Bronchial epithelial cell (primary cell): ENCODE data around the gene HSPA12B. TPM values are rescaled to one million over a fixed set of nuclear protein-coding genes. Genes with fewer than 3 reads are reported as not detected.

Experiments used
- DNase-seq: peaks from one replicate; pipeline ENCODE4 v3.0.0-alpha.2; 2010; ENCODE audit warnings: low read depth
- FAIRE-seq: peaks from 2 replicates; lab custom pipeline; 2011; peaks lifted over from hg19 to GRCh38; lab: Jason Lieb, UNC
- H3K27me3 ChIP-seq: 2 replicates; pipeline ENCODE4 v1.5.1; 2011; ENCODE audit warnings: low read length; ENCODE audit not compliant: control insufficient read depth, insufficient read depth
- H3K36me3 ChIP-seq: 2 replicates; pipeline ENCODE4 v1.5.1; 2011; ENCODE audit warnings: low read length; ENCODE audit not compliant: control insufficient read depth, insufficient read depth
- H3K4me3 ChIP-seq: 2 replicates; pipeline ENCODE4 v1.5.1; 2011; ENCODE audit warnings: mild to moderate bottlenecking, low read depth, low read length, control low read depth
- total RNA-seq: library from RNA; depleted of rRNA; stranded (reverse); fragments of >200 nt; gene quantifications from 2 replicates; pipeline ENCODE4 v1.2.1, GENCODE V29; 2014
- TF ChIP-seq, protein P1 (sequence below): IDR thresholded peaks from 2 replicates; pipeline ENCODE4 v1.5.1; 2011; ENCODE audit warnings: mild to moderate bottlenecking, moderate library complexity, low read length, control low read depth, inconsistent platforms; ENCODE audit not compliant: insufficient read depth, severe bottlenecking

The HSPA12B gene
- total RNA-seq, 1 donor from 2014 or later: not detected

GRCh38 chr20:3696200-3696599 is 36.3 kb upstream of the HSPA12B start:
- DNase-seq (no peak), FAIRE-seq (no peak)
- Histone ChIP-seq H3K36me3 (no peaks in the 10 kb centered on the region), H3K27me3 (no peaks in the 10 kb centered on the region), H3K4me3 (no peak overlapping the region)
- TF ChIP-seq, protein P1, sequence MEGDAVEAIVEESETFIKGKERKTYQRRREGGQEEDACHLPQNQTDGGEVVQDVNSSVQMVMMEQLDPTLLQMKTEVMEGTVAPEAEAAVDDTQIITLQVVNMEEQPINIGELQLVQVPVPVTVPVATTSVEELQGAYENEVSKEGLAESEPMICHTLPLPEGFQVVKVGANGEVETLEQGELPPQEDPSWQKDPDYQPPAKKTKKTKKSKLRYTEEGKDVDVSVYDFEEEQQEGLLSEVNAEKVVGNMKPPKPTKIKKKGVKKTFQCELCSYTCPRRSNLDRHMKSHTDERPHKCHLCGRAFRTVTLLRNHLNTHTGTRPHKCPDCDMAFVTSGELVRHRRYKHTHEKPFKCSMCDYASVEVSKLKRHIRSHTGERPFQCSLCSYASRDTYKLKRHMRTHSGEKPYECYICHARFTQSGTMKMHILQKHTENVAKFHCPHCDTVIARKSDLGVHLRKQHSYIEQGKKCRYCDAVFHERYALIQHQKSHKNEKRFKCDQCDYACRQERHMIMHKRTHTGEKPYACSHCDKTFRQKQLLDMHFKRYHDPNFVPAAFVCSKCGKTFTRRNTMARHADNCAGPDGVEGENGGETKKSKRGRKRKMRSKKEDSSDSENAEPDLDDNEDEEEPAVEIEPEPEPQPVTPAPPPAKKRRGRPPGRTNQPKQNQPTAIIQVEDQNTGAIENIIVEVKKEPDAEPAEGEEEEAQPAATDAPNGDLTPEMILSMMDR: peak; percentile 15

DNA sequence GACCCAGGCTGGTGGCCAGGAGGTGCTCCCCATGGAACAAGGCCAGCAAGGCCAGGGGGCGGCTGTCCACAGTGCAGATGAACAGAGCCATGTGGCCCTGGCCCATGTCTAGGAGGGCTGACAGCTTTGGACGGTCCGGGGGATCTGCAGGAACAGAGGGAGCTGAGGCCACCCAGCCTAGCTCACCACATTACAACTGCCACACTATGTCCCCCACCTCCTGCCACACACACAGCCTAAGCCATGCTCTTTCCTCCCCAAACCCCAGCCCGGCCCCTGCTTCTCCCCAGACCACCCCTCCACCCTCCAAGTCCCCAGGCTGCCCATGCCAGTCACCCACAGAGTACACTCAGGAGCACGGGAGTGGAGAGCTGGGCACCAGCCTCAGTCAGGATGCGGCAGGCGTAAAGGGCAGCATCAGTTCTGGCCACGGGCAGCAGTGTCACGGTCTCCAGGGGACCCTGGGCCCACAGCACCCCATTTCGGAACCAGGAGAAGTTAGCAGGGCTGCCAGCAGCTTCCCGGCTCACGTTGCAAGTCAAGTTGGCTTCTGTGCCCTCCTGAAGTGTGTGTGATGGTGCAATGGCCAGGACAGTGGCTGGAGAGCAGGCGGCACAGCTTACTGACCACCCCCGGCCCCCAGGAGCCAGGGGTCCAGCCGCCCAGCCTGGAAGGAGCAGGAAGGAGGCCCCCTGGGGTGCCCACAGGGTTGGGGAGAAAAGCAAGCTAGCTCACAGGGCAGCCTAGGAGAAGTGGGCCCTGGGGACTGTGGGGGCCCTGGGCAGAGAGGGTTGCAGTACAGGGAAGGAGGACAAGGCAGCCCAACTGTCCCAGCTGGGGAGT is 35.5 kb upstream of the HSPA12B start:
- Histone ChIP-seq H3K27me3 (no peaks in the 10 kb centered on the region), H3K4me3 (no peak overlapping the region), H3K36me3 (no peaks in the 10 kb centered on the region)
- DNase-seq (no peak), FAIRE-seq (no peak)
- TF ChIP-seq, protein P1: no peak

DNA sequence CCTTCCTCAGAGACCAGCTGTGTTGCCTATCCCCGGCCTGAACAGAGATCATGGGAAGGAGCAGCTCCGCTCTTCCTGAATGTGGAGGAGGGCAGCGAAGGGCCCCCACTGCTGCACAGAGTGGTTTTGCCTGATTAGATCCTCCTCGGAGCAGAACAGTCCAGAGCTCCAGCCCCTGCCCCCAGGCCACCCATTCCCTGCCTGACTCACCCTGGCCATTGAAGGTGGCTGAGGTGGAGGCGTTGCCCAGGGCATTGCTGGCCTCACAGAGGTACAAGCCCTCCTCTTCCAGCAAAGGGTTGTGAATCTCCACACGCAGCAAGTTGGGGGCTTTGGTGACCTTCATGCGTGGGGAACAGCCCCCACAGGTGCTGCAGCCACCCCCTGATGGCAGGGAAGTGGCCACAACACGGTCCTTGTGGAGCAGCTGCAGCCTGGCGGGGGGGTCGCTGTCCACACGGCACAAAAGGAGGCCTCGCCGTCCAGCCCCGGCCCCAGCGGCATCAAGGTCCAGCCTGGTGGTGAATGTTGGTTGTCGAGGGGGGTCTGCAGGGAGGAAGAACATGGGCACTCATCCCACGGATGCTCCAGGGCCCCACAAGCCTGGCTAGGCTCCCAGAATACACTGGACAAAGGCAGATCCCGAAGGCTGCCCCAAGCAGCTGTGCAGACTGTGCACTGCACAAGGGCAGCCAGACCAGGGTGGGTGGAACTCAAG is 34.7 kb upstream of the HSPA12B start:
- FAIRE-seq: no peak
- Histone ChIP-seq H3K4me3 (no peak overlapping the region), H3K27me3 (no peaks in the 10 kb centered on the region), H3K36me3 (no peaks in the 10 kb centered on the region)
- TF ChIP-seq, protein P1: no peak
- no peak for DNase-seq

DNA sequence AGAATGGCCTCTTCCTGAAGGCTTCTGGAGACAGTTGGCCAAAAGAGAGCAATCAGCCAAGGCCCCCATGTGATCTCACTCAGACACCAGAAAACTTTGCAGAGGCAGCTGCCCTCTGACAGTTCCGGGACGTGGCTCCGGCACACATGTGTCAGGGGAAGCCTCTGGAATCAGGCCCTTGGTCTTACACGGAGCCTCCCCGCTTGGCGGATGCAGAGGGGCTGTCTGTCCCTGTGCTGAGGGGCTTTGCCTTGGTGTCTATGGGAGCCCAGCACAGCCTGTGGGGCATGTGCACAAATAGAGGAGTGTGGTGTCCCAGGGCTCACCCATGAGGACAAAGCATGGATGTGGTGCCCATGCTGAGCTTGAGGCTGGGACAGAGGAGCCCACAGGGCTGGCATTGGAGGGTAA is 33.9 kb upstream of the HSPA12B start:
- H3K36me3 ChIP-seq: no peaks in the 10 kb centered on the region
- FAIRE-seq: no peak

DNA sequence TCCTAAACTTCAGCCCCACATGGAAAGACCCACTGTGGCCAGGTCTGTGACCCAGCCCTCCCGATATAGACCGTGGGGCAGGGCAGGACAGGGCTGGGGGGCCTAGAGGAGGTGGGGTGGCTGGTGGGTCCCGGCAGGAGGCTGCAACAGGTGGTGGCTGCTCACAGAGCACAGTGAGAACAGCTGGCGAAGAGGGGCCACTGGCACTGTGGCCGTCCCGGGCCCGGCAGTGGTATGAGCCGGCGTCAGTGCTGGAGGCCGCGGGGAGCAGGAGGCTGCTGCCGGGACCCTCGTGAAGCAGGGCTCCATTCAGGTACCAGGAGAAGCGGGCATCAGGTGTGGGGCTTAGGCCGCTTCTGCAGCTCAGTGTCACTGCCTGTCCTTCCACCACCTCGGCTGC is 33.4 kb upstream of the HSPA12B start:
- no peak for DNase-seq
- TF ChIP-seq, protein P1: no peak
- no peak for FAIRE-seq
- H3K4me3 ChIP-seq: no peak overlapping the region
- H3K27me3 ChIP-seq: no peaks in the 10 kb centered on the region
- H3K36me3 ChIP-seq: no peaks in the 10 kb centered on the region

More for the DNA sequence above, 33.9 kb upstream of the HSPA12B start:
- TF ChIP-seq, protein P1: no peak
- Histone ChIP-seq H3K27me3 (no peaks in the 10 kb centered on the region), H3K4me3 (no peak overlapping the region)
- no peak for DNase-seq
